MCF 10A (cell line): Measurements from ENCODE around the gene KLK13. TPM values are rescaled to one million over a fixed set of nuclear protein-coding genes. Genes with fewer than 3 reads are reported as not detected.

Source experiments
- BruUV-seq: library from RNA; stranded (reverse); fragments of 400-500 nt; replicated peaks from 2 replicates; lab custom pipeline; 2021; lab: Mats Ljungman, UMichigan
- CTCF ChIA-PET: fragments of 300-600 bp; sonication (Branson Sonifier 250); formaldehyde crosslinking; extraction: SDS; loops from one replicate; lab custom pipeline; 2021; ENCODE audit warnings: antibody characterized with exemption, inconsistent platforms; lab: Yijun Ruan, JAX
- POLR2A ChIA-PET: fragments of 300-600, 350-650 bp; sonication (Branson Sonifier 250); formaldehyde crosslinking; extraction: SDS; loops from one replicate; lab custom pipeline; 2020; ENCODE audit warnings: antibody characterized with exemption, inconsistent platforms; lab: Yijun Ruan, JAX
- DNase-seq: peaks from one replicate; pipeline ENCODE4 v3.0.0-alpha.2; 2018; ENCODE audit not compliant: unreplicated experiment
- H3K27ac Mint-ChIP-seq: one replicate; pipeline ENCODE4 v1.8.0; 2022; ENCODE audit warnings: mild to moderate bottlenecking, low read depth, mixed read lengths; ENCODE audit not compliant: unreplicated experiment
- H3K27me3 Mint-ChIP-seq: one replicate; pipeline ENCODE4 v1.8.0; 2022; ENCODE audit warnings: mixed read lengths; ENCODE audit not compliant: insufficient read depth, unreplicated experiment
- H3K36me3 Mint-ChIP-seq: one replicate; pipeline ENCODE4 v1.8.0; 2022; ENCODE audit warnings: mild to moderate bottlenecking, moderate library complexity, mixed read lengths; ENCODE audit not compliant: insufficient read depth, unreplicated experiment
- H3K4me1 Mint-ChIP-seq: one replicate; pipeline ENCODE4 v1.8.0; 2022; ENCODE audit warnings: mixed read lengths; ENCODE audit not compliant: insufficient read depth, unreplicated experiment
- H3K4me3 Mint-ChIP-seq: one replicate; pipeline ENCODE4 v1.8.0; 2022; ENCODE audit warnings: mild to moderate bottlenecking, moderate library complexity, mixed read lengths; ENCODE audit not compliant: unreplicated experiment
- H3K9me3 Mint-ChIP-seq: one replicate; pipeline ENCODE4 v1.8.0; 2022; ENCODE audit warnings: mixed read lengths; ENCODE audit not compliant: unreplicated experiment
- intact Hi-C: fragments of 100-400 bp; cut with micrococcal nuclease; formaldehyde crosslinking; loops from 2 replicates; pipeline ENCODE4 v1.14.1; 2022
- total RNA-seq: library from RNA; stranded (reverse); gene quantifications from 2 replicates; pipeline ENCODE4 v1.2.3, GENCODE V29; 2022
- TF ChIP-seq, protein P1 (sequence below): fragments of 200-600 bp; IDR thresholded peaks from one replicate; pipeline ENCODE4 v1.8.0; 2022; ENCODE audit warnings: antibody characterized with exemption, mild to moderate bottlenecking; ENCODE audit not compliant: unreplicated experiment

Gene KLK13
- total RNA-seq, 1 experiment from 2014 or later: not detected

GRCh38 chr19:51096473-51097165, 31.7 kb upstream of the KLK13 start:
- DNase-seq: peak; percentile 11
- Mint-ChIP-seq H3K36me3 (peaks cover 28% of the 10 kb centered on the region), H3K9me3 (no peaks in the 10 kb centered on the region), H3K27ac (no peak overlapping the region), H3K4me1 (peaks cover 25% of the 10 kb centered on the region), H3K4me3 (no peak overlapping the region), H3K27me3 (no peaks in the 10 kb centered on the region)
- intact Hi-C loops: loop anchor here (1.0 to 10.0 kb wide), 3 partner anchors 75 to 292 kb away; no protein-coding TSS in a partner anchor
- TSS peak; percentile 26 for BruUV-seq
- TF ChIP-seq, protein P1, sequence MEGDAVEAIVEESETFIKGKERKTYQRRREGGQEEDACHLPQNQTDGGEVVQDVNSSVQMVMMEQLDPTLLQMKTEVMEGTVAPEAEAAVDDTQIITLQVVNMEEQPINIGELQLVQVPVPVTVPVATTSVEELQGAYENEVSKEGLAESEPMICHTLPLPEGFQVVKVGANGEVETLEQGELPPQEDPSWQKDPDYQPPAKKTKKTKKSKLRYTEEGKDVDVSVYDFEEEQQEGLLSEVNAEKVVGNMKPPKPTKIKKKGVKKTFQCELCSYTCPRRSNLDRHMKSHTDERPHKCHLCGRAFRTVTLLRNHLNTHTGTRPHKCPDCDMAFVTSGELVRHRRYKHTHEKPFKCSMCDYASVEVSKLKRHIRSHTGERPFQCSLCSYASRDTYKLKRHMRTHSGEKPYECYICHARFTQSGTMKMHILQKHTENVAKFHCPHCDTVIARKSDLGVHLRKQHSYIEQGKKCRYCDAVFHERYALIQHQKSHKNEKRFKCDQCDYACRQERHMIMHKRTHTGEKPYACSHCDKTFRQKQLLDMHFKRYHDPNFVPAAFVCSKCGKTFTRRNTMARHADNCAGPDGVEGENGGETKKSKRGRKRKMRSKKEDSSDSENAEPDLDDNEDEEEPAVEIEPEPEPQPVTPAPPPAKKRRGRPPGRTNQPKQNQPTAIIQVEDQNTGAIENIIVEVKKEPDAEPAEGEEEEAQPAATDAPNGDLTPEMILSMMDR: peak; percentile 27
- CTCF ChIA-PET: interaction anchor here (0.6 to 2.1 kb wide), 27 partner anchors 12 to 1215 kb away, joined by 3 to 28 read pairs (median 3); no protein-coding TSS in a partner anchor
- POLR2A ChIA-PET: interaction anchor here (0.8 to 1.4 kb wide), 2 partner anchors 12 to 75 kb away, joined by 4 to 8 read pairs; no protein-coding TSS in a partner anchor

GRCh38 chr19:51094696-51095279, 29.9 kb upstream of the KLK13 start:
- H3K27ac Mint-ChIP-seq: no peak overlapping the region
- H3K9me3 Mint-ChIP-seq: no peaks in the 10 kb centered on the region
- H3K36me3 Mint-ChIP-seq: peaks cover 14% of the 10 kb centered on the region
- H3K27me3 Mint-ChIP-seq: no peaks in the 10 kb centered on the region
- POLR2A ChIA-PET: interaction anchor here (0.6 to 0.9 kb wide), 2 partner anchors 290 to 586 kb away, joined by 3 to 4 read pairs; no protein-coding TSS in a partner anchor
- H3K4me3 Mint-ChIP-seq: no peak overlapping the region
- peaks cover 23% of the 10 kb centered on the region for H3K4me1 Mint-ChIP-seq
- CTCF ChIA-PET: interaction anchor here (0.6 to 1.8 kb wide), 16 partner anchors 9 to 1026 kb away, joined by 3 to 7 read pairs (median 4); no protein-coding TSS in a partner anchor
- peak; percentile 19 for DNase-seq
- TF ChIP-seq, protein P1: peak; percentile 69
- intact Hi-C loops: loop anchor here (10.0 kb wide), 1 partner anchor 290 kb away; no protein-coding TSS in a partner anchor
- no TSS peak for BruUV-seq

DNA sequence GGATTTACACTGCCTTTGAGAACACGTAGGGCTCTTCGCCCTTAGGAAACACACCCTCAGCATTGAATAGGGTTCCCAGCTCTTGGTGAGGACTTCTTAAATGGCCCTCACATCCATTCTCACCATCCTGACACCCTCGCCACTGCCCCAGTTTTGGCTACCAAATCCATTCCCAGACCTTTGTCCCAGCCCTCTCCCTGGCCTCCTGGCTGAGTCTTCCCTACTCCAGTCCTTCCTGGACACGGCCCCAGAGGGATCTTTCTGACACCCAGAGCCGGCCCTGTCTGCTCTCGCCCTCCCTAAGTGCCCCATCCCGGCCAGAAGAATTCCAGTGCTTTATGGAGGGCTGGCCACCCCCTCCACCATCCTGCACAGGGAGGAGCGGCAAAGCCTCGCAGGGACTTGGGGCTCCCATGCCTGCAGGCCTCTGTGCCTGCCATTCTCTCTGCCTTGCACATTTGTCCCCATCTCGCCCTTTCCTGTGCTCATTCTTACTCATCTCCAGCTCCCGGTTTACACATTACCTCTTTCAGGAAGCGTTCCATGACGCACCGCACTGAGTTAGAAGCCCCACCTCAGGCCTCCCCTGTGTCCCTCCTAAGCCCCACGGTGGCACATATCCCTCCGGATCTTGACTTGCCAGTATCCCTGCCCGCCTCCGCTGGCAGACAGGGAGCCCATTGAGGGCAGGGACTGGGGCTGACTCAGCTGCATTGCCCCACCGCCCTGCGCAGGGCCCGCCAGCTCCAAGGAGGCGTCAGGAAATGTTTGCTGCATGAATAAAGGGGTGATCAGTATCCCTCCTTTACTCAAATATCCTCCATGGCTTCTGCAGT, 28.8 kb upstream of the KLK13 start:
- no peak for DNase-seq
- intact Hi-C loops: loop anchor here (10.0 kb wide), 1 partner anchor 289 kb away; no protein-coding TSS in a partner anchor
- Mint-ChIP-seq H3K27ac (no peak overlapping the region), H3K4me1 (peaks cover 18% of the 10 kb centered on the region), H3K27me3 (no peaks in the 10 kb centered on the region), H3K9me3 (no peaks in the 10 kb centered on the region), H3K36me3 (peaks cover 11% of the 10 kb centered on the region), H3K4me3 (no peak overlapping the region)
- TF ChIP-seq, protein P1: no peak
- CTCF ChIA-PET: interaction anchor here (0.5 to 1.8 kb wide), 7 partner anchors 9 to 1025 kb away, joined by 3 to 7 read pairs (median 4); no protein-coding TSS in a partner anchor
- POLR2A ChIA-PET: no interaction called here
- no TSS peak for BruUV-seq
